ENCODE results near the gene TMEM132D. TPM values are rescaled to one million over a fixed set of nuclear protein-coding genes. Genes with fewer than 3 reads are reported as not detected.

The TMEM132D gene
- total and polyA plus RNA-seq, 2 of the 8 experiments (the other 6 are each of a cell fraction or from before 2014, with no cell fraction given): 3.5 to 10.1 TPM

- TF ChIP-seq CHD7 (IDR thresholded peaks at IDR 0.05; ENCODE audit: insufficient replicate concordance, low read length) (no peak), TAF7 (optimal IDR thresholded peaks at IDR 0.05; ENCODE audit: borderline replicate concordance, low read depth, low read length) (no peak), JUND (IDR thresholded peaks at IDR 0.05; ENCODE audit: low read length) (no peak), HDAC6 (IDR thresholded peaks at IDR 0.05; ENCODE audit: low read depth, low read length) (no peak), PHF8 (conservative IDR thresholded peaks at IDR 0.05; ENCODE audit: low read depth, low read length) (no peak), CTBP2 (IDR thresholded peaks at IDR 0.05; ENCODE audit: borderline replicate concordance, insufficient read depth, insufficient read length, low read length) (no peak), GTF2F1 (IDR thresholded peaks at IDR 0.05; ENCODE audit: borderline replicate concordance, low read depth, low read length) (no peak), BCL11A (IDR thresholded peaks at IDR 0.05; ENCODE audit: low read depth in 2 of 2, low read length in 2 of 2) (no peak)
These were observed 16.7 kb downstream of the TMEM132D start (continued) for GRCh38 chr12:129887101-129887500.

Data from H1 (cell line).